DMS53 (cell line): ENCODE data around the gene TEX2.

Experiments
- DNase-seq: peaks from one replicate; lab custom pipeline; 2025; lab: John Stamatoyannopoulos, UW

TEX2 gene

DNA sequence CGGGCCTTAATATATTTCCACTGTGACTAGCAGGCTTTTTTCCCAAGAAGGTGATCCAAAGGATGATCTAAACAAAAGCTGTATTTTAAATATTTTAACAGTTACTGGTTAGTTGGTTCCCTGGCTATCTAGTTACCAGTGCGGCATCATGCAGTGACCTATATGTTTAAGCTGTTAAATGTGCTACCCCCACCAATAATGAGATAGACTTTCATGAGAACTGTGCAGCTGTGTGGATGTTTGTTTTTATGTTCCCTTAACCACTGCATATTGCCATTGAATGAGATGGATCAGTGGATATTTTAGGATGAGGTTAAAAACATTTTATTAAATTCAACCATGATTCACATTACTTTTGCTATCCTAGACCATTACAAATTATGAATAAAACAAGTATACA lies 150.1 kb downstream of the TEX2 start:
- DNase-seq = no peak

GRCh38 chr17:64111831-64112230 lies 151.2 kb downstream of the TEX2 start:
- DNase-seq = no peak

- DNase-seq = no peak
Observed at GRCh38 chr17:64110379-64111152, 152.5 kb downstream of the TEX2 start.

DNA sequence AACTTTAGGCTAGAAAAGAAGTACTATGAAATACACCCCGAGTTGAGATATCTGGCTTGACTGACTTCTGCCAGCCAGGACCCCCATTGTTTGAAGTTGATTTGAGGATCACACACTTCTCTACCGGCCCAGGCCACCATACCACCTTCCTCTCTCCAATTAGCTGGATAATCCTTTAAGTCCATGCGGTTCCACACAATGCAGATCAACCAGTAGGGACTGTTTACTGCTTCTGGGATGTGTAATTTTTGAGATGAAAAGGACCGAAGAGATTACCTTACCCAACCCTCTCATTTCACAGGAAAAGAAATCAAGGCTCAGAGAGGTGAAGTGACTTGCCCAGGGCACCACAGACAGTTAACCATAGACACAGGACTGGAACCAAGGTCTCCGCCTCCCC lies 153.7 kb downstream of the TEX2 start:
- no peak for DNase-seq

- peak; percentile 85 for DNase-seq
Observed at GRCh38 chr17:64107500-64108236, 155.4 kb downstream of the TEX2 start.

- DNase-seq = no peak
Observed at GRCh38 chr17:64106918-64107317, 156.1 kb downstream of the TEX2 start.

DNA sequence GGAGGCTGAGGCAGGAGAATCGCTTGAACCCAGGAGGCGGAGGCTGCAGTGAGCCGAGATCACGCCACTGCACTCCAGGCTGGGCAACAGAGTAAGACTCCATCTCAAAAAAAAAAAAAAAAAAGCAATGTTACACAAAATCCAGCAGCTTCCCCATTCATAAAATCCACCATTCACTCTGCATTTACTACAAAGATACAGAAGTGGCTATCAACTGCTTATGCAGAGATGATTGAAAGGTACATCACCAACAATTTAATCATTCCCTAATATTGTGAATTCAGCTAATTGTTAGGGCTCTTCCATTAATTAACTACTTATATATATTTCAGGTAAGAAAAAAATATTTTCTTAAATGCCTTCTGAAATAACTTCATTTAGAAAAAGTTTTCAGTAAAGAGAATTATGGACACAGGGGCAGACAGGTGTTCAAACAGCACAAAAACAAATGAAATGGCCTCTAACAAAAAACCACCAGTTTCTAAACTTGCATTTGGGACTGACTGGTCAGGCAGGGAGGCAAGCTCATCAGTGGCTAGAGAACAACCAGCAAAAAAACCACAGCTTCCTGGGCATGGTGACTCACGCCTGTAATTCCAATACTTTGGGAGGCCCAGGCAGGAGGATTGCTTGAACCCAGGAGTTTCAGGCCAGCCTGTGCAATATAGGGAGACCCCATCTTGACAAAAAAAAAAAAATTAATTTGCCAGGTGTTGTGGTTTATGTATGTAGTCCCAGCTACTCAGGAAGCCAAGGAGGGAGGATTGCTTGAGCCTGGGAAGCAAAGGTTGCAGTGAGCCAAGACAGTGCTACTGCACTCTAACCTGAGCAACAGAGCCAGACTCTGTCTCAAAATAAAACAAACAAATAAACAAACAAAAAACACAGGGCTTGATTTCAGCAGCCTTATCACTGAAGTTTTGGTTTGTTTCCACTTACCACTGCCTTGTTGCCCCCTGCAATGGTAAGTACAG lies 159.4 kb downstream of the TEX2 start:
- peak; percentile 28 for DNase-seq

DNA sequence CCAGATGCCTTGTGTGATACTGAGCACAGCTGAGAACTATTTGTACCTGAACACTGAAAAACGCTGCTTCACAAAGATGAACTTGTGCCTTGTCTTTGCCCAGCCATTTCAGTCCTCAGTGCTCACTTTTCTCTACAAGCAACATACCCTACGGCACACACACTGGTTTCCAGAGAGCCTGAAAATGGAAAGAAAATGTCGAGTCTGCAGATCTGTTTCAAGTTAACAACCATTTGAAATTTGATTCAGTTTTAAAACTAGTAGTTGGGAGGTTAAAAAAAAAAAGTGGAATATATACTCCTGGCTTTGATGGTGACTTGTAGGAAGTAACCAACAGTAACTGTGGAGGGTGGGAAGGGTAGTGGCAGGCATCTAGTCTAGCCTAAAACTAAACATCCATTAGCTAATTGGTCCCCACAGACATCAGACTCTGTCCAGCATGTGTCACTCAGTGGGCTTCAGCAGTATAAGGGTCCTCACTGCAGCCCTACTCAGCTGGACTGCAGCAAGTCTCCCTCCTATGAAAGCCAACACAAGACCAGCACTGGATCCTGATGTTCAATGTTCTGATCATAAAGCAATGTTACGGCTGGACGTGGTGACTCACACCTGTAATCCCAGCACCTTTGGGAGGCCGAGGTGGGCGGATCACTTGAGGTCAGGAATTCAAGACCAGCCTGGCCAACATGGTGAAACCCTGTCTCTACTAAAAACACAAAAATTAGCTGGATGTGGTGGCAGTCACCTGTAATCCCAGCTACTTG lies 160.3 kb downstream of the TEX2 start:
- no peak for DNase-seq

DNA sequence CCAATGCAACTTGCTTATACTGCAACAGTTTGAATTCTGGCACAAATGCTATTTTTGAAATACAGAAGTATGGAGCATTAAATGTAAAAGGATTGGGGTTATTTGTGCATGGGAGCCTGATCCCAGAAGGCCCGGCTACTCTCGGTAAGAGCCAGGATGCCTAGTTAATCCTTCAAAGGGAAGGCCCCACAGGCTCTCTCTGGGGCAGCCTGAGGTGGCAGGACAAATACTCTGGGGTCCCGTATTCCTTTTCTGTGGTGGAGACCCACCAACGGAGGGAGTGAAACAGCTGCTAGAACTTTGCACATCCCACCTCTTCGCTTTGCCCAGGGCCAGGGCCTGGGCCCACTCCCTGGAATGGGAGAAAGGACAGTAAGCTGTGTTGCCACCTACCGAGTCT lies 163.5 kb downstream of the TEX2 start:
- DNase-seq = no peak
